Kidney (tissue), 14 donors: Measurements from ENCODE around the gene DUOX1. TPM values are rescaled to one million over a fixed set of nuclear protein-coding genes. Genes with fewer than 3 reads are reported as not detected.

Source experiments
- DNase-seq, 5 donors: peaks; one replicate each; pipeline ENCODE4 v3.0.0-alpha.2; 2013 to 2020
- FAIRE-seq: peaks from 2 replicates; lab custom pipeline; 2012; peaks lifted over from hg19 to GRCh38; lab: Jason Lieb, UNC
- H3K27ac ChIP-seq, 2 donors: one replicate each; pipeline ENCODE4 v1.7.0; 2013; ENCODE audit warnings: low read depth in 2 of 2, low read length in 2 of 2, inconsistent platforms in 1 of 2
- H3K27me3 ChIP-seq: one replicate; pipeline ENCODE4 v1.7.1; 2013; ENCODE audit warnings: low read length, inconsistent platforms; ENCODE audit not compliant: control insufficient read depth, insufficient read depth
- H3K36me3 ChIP-seq, 3 donors: one replicate each; pipeline versions ENCODE4 v1.7.0 to v1.7.1; 2013; ENCODE audit warnings: low read length in 3 of 3, control low read depth in 1 of 3, inconsistent platforms in 1 of 3; ENCODE audit not compliant: insufficient read depth in 3 of 3, control insufficient read depth in 2 of 3
- H3K4me1 ChIP-seq, 3 donors: one replicate each; pipeline versions ENCODE4 v1.7.0 to v1.7.1; 2013; ENCODE audit warnings: low read length in 3 of 3, inconsistent platforms in 1 of 3, low read depth in 1 of 3; ENCODE audit not compliant: control insufficient read depth in 2 of 3, insufficient read depth in 2 of 3
- H3K4me3 ChIP-seq, 3 donors: one replicate each; pipeline versions ENCODE4 v1.7.0 to v1.8.1; 2013; ENCODE audit warnings: low read length in 3 of 3, control low read depth in 1 of 3, inconsistent platforms in 1 of 3
- H3K9ac ChIP-seq, 3 donors: one replicate each; pipeline versions ENCODE4 v1.7.0 to v1.7.1; 2013; ENCODE audit warnings: low read length in 3 of 3, control low read depth in 1 of 3, inconsistent platforms in 1 of 3
- H3K9me3 ChIP-seq, 3 donors: one replicate each; pipeline versions ENCODE4 v1.7.0 to v1.7.1; 2013; ENCODE audit warnings: low read length in 3 of 3, control low read depth in 1 of 3, inconsistent platforms in 1 of 3; ENCODE audit not compliant: control insufficient read depth in 2 of 3, insufficient read depth in 1 of 3
- intact Hi-C: fragments of 100-400 bp; cut with DNase I; formaldehyde crosslinking; loops from one replicate; pipeline ENCODE4 v1.11.1; 2022
- polyA plus RNA-seq: library from polyadenylated mRNA; stranded (reverse); fragments of 350-450 nt; fragmentation: Illumina TruSeq; extraction: RNeasy Lipid Tissue Mini Kit (QIAGEN cat#74804); gene quantifications from one replicate; pipeline ENCODE4 v1.2.3, GENCODE V29; 2014; ENCODE audit warnings: low read depth, low replicate concordance; ENCODE audit not compliant: insufficient read depth
- total RNA-seq: library from RNA; stranded (reverse); fragmentation: NEBNext Ultra II Directional; extraction: Animal tissue kit (Norgen Biotek cat#: 25700); gene quantifications from one replicate; pipeline ENCODE4 v1.2.1, GENCODE V29; 2021
- TF ChIP-seq, protein P1 (sequence below): IDR thresholded peaks from 3 replicates; pipeline ENCODE4 v1.5.1; 2012; ENCODE audit warnings: mild to moderate bottlenecking, moderate library complexity, borderline replicate concordance; ENCODE audit not compliant: insufficient read depth; ENCODE audit errors: extremely low read depth
- donor health status: control.
- donor health status: control.
- donor health status: control.
- donor health status: control.
- donor health status: control.
- donor health status: DM: yes; HTN: yes; CAD: no.
- donor health status: Normal renal cell carcinoma (clear cell type).

Gene DUOX1
- total and polyA plus RNA-seq, 2 donors from 2014 or later, result 0.26 to 1.6 TPM

DNA sequence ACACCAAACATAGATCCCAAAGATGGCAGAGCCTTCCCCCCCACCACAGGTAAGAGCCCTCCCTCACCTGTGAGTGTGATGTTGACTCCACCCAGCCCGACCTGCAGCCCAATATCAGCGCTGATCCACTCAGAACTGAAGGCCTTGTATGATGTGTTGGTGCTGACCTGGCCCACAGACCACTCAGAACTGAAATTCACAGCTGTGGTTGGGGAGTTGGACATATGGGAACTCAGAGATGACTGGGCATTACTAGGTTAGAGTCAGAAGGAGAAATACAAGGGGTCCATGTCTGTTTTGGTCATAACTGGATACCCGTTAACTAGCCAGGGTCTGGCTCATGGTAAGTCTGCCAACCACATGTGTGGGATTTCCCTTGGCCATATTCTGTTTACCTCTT, 8.8 kb upstream of the DUOX1 start:
- H3K27ac ChIP-seq, result no peak overlapping the region
- no peaks in the 10 kb centered on the region for H3K9me3 ChIP-seq
- FAIRE-seq, result no peak
- intact Hi-C loops, result no loop called here
- TF ChIP-seq, protein P1, sequence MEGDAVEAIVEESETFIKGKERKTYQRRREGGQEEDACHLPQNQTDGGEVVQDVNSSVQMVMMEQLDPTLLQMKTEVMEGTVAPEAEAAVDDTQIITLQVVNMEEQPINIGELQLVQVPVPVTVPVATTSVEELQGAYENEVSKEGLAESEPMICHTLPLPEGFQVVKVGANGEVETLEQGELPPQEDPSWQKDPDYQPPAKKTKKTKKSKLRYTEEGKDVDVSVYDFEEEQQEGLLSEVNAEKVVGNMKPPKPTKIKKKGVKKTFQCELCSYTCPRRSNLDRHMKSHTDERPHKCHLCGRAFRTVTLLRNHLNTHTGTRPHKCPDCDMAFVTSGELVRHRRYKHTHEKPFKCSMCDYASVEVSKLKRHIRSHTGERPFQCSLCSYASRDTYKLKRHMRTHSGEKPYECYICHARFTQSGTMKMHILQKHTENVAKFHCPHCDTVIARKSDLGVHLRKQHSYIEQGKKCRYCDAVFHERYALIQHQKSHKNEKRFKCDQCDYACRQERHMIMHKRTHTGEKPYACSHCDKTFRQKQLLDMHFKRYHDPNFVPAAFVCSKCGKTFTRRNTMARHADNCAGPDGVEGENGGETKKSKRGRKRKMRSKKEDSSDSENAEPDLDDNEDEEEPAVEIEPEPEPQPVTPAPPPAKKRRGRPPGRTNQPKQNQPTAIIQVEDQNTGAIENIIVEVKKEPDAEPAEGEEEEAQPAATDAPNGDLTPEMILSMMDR, result no peak
- H3K4me1 ChIP-seq, result peaks cover 0 to 14% (median 0%) of the 10 kb centered on the region in 3 donors
- H3K4me3 ChIP-seq, result no peak overlapping the region
- H3K27me3 ChIP-seq, result peaks cover 19% of the 10 kb centered on the region
- no peaks in the 10 kb centered on the region for H3K36me3 ChIP-seq
- DNase-seq, result peak in 1 of 5 donors; percentile 41
- no peak overlapping the region for H3K9ac ChIP-seq

DNA sequence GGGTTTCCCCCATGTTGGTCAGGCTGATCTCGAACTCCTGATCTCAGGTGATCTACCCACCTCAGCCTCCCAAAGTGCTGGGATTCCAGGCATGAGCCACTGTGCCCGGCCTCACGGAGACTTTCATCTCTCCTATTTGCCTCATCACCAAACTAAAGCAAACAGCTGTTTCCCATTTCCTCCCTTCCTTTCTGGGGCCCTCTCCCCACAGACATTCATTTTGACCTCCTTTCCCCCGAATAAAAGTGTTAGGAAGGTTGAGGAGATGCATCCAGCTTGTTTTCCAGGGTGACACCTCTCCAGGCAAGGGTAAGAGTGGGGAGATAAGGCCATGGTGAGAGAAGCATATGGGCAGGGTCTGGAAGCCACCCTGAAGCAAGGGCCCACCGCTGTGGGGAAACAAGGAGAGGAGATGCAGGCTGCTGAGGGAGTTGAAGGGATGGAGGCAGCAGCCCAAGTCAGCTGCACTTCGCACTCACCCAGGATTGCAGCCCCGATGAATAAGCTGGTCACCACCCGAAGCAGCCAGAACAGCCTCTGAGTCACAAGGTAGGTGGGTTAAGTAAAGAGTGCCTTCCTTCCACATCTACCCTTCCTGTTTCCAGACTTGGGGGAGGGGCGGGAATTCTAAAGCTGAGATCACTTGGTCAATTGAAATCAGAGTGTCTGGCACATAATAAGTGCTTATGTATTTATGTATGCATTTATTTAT, 7.9 kb upstream of the DUOX1 start:
- intact Hi-C loops, result no loop called here
- Histone ChIP-seq H3K9ac (no peak overlapping the region), H3K4me3 (no peak overlapping the region), H3K27me3 (peaks cover 10% of the 10 kb centered on the region), H3K9me3 (no peaks in the 10 kb centered on the region), H3K4me1 (peaks cover 0 to 9% (median 0%) of the 10 kb centered on the region in 3 donors), H3K36me3 (no peaks in the 10 kb centered on the region), H3K27ac (no peak overlapping the region)
- FAIRE-seq (no peak), DNase-seq (peak in 1 of 5 donors; percentile 39)
- TF ChIP-seq, protein P1, result no peak

- H3K4me1 ChIP-seq, result peaks cover 0 to 3% (median 0%) of the 10 kb centered on the region in 3 donors
- DNase-seq (peak in 1 of 5 donors; percentile 51), FAIRE-seq (no peak)
- H3K36me3 ChIP-seq, result no peaks in the 10 kb centered on the region
- no peak overlapping the region for H3K9ac ChIP-seq
- peaks cover 3% of the 10 kb centered on the region for H3K27me3 ChIP-seq
- TF ChIP-seq, protein P1, result no peak
- no peaks in the 10 kb centered on the region for H3K9me3 ChIP-seq
- intact Hi-C loops, result no loop called here
- no peak overlapping the region for H3K27ac ChIP-seq
- no peak overlapping the region for H3K4me3 ChIP-seq
Observed at GRCh38 chr15:45122719-45123118, 7.1 kb upstream of the DUOX1 start.

DNA sequence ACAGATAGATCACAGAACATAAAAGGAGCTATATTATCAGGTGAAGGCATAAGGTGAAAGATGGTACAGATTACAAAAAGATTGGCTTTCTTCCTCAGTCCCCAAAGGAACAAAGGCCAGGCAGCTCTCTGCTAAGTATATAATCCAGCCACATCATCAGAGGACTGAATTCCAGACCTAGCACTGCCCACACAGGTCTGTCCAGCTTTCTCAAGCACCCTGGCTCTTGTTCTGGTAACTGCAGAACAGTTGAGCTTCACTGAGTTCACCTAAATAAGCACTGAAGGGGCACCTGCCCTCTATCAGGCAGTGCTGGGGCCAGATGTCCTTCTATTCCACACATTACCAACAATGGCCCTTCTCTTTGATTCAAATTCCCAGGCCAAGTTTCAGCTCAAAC, 6.4 kb upstream of the DUOX1 start:
- TF ChIP-seq, protein P1, result no peak
- Histone ChIP-seq H3K9ac (no peak overlapping the region), H3K27ac (no peak overlapping the region), H3K4me3 (no peak overlapping the region), H3K9me3 (no peaks in the 10 kb centered on the region), H3K4me1 (no peaks in the 10 kb centered on the region), H3K36me3 (no peaks in the 10 kb centered on the region), H3K27me3 (peaks cover 7% of the 10 kb centered on the region)
- DNase-seq (no peak), FAIRE-seq (no peak)
- intact Hi-C loops, result no loop called here
